SJCRH30 (cell line): Measurements from ENCODE around the gene MIER1. TPM values are rescaled to one million over a fixed set of nuclear protein-coding genes. Genes with fewer than 3 reads are reported as not detected.

Experiments
- DNase-seq, 2 experiments: peaks; one replicate each; pipeline ENCODE4 v3.0.0-alpha.2; 2015 to 2020
- H3K27ac ChIP-seq: fragments of 250-450 bp; sonication (Bioruptor Pico); 2 replicates; pipeline ENCODE4 v1.5.1; 2020; ENCODE audit warnings: mild to moderate bottlenecking, moderate library complexity
- H3K27me3 ChIP-seq: fragments of 250-450 bp; sonication (Bioruptor Pico); 2 replicates; pipeline ENCODE4 v1.5.1; 2020; ENCODE audit warnings: mild to moderate bottlenecking, moderate library complexity
- H3K36me3 ChIP-seq: fragments of 250-450 bp; sonication (Bioruptor Pico); 2 replicates; pipeline ENCODE4 v1.5.1; 2020; ENCODE audit warnings: mild to moderate bottlenecking, moderate library complexity
- H3K4me1 ChIP-seq: fragments of 250-450 bp; sonication (Bioruptor Pico); 2 replicates; pipeline ENCODE4 v1.5.1; 2020; ENCODE audit warnings: mild to moderate bottlenecking, moderate library complexity
- H3K4me3 ChIP-seq: fragments of 250-450 bp; sonication (Bioruptor Pico); 2 replicates; pipeline ENCODE4 v1.5.1; 2020; ENCODE audit warnings: mild to moderate bottlenecking, moderate library complexity
- H3K9me3 ChIP-seq: fragments of 250-450 bp; sonication (Bioruptor Pico); replicated peaks from 2 replicates; pipeline ENCODE4 v1.5.1; 2020; ENCODE audit warnings: mild to moderate bottlenecking, moderate library complexity
- total RNA-seq: library from RNA; depleted of rRNA; stranded (reverse); fragments of >200 nt; shearing (Covaris generic); gene quantifications from 2 replicates; pipeline ENCODE4 v1.2.3, GENCODE V29; 2014; rRNA removed

The MIER1 gene
- total RNA-seq, 1 experiment from 2014 or later = 39.3 TPM

- Histone ChIP-seq H3K36me3 (peaks cover 42% of the 10 kb centered on the region), H3K4me3 (no peak overlapping the region), H3K4me1 (no peaks in the 10 kb centered on the region), H3K27ac (no peak overlapping the region), H3K9me3 (0 out of 2 replicates have a peak, but pooled peaks cover 1% of the 10 kb centered on the region), H3K27me3 (no peaks in the 10 kb centered on the region)
- no peak for DNase-seq
Measured at GRCh38 chr1:67031859-67032247, 107.1 kb downstream of the MIER1 start.

Other genes with a start within 250 kb of the MIER1 start
- not detected in 2 replicates for gene DYNLT5, start 172.5 kb upstream of the MIER1 start, total RNA-seq
- gene INSL5, start 123.7 kb upstream of the MIER1 start, total RNA-seq = not detected in 2 replicates
- gene DNAI4, start 134 bp upstream of the MIER1 start, total RNA-seq = 0.32 and 0.68 TPM in 2 replicates
- gene SLC35D1, start 129.2 kb downstream of the MIER1 start, total RNA-seq = 18.7 and 19.6 TPM in 2 replicates
- 0.14 TPM in 1 of 2 replicates, not detected in the other for gene C1orf141, start 210.0 kb downstream of the MIER1 start, total RNA-seq
- gene IL23R, start 241.5 kb downstream of the MIER1 start, total RNA-seq = not detected in 2 replicates